Glomerular visceral epithelial cell (primary cell): ENCODE measurements around the gene FAM25G.

Experiments used
- DNase-seq: peaks from one replicate; pipeline ENCODE4 v3.0.0-alpha.2; 2016; ENCODE audit errors: extremely low spot score

Gene FAM25G

GRCh38 chr10:47449102-47449978, 42.2 kb downstream of the FAM25G start:
- peak; percentile 12 for DNase-seq

- DNase-seq = no peak
Observed at GRCh38 chr10:47447705-47448104, 43.8 kb downstream of the FAM25G start.

- no peak for DNase-seq
Observed at GRCh38 chr10:47447209-47447608, 44.3 kb downstream of the FAM25G start.

- DNase-seq = no peak
Observed at GRCh38 chr10:47445720-47446119, 45.8 kb downstream of the FAM25G start.

GRCh38 chr10:47444047-47444446, 47.5 kb downstream of the FAM25G start:
- no peak for DNase-seq

- DNase-seq = no peak
Observed at GRCh38 chr10:47443145-47443544, 48.4 kb downstream of the FAM25G start.

- DNase-seq = no peak
Observed at GRCh38 chr10:47442351-47442750, 49.1 kb downstream of the FAM25G start.

GRCh38 chr10:47441938-47442337, 49.6 kb downstream of the FAM25G start:
- DNase-seq = no peak

GRCh38 chr10:47440207-47440606, 51.3 kb downstream of the FAM25G start:
- no peak for DNase-seq

GRCh38 chr10:47438857-47439474, 52.5 kb downstream of the FAM25G start:
- DNase-seq = peak; percentile 62
